Upper lobe of left lung (tissue), 4 donors: ENCODE measurements around the gene DNAH17.

Experiments
- EP300 ChIP-seq, 4 donors: sonication (generic); formaldehyde crosslinking; IDR thresholded peaks; one replicate each; pipeline ENCODE4 v1.5.1; 2017; ENCODE audit warnings: antibody characterized with exemption in 4 of 4, control low read depth in 2 of 4
- POLR2AphosphoS5 ChIP-seq, 2 donors: sonication (generic); formaldehyde crosslinking; IDR thresholded peaks; one replicate each; pipeline ENCODE4 v1.5.1; 2017; ENCODE audit warnings: antibody characterized with exemption in 2 of 2
- TF ChIP-seq, protein P1 (sequence below), 6 experiments: fragments of 450-650 bp in 4 of 6; fragments of 200-600 bp in 2 of 6; sonication (generic) in 2 of 6; IDR thresholded peaks; one replicate each; pipeline ENCODE4 v1.5.1; 2016 to 2019; ENCODE audit warnings: antibody characterized with exemption in 6 of 6

DNA sequence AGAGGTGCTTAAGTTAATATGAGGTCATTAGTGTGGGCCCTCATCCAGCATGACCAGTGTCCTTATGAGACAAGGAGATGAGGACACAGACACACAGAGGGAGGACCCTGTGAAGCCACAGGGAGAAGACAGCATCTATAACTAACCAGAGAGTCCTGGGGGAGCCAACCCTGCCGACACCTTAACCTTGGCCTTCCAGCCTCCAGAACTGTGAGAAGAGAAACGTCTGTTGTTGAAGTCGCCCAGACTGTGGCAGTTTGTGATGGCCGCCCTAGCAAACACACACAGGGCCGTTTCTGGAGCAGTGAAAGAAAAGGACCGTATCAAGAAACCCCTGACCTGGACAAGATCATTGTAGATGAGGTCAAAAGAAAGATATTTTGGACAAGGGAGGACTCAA, 26.7 kb downstream of the DNAH17 start:
- TF ChIP-seq EP300 (IDR thresholded peaks at IDR 0.05) (no peak), POLR2AphosphoS5 (IDR thresholded peaks at IDR 0.05) (no peak)
- TF ChIP-seq, protein P1, sequence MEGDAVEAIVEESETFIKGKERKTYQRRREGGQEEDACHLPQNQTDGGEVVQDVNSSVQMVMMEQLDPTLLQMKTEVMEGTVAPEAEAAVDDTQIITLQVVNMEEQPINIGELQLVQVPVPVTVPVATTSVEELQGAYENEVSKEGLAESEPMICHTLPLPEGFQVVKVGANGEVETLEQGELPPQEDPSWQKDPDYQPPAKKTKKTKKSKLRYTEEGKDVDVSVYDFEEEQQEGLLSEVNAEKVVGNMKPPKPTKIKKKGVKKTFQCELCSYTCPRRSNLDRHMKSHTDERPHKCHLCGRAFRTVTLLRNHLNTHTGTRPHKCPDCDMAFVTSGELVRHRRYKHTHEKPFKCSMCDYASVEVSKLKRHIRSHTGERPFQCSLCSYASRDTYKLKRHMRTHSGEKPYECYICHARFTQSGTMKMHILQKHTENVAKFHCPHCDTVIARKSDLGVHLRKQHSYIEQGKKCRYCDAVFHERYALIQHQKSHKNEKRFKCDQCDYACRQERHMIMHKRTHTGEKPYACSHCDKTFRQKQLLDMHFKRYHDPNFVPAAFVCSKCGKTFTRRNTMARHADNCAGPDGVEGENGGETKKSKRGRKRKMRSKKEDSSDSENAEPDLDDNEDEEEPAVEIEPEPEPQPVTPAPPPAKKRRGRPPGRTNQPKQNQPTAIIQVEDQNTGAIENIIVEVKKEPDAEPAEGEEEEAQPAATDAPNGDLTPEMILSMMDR (IDR thresholded peaks at IDR 0.05), result no peak
